ENCODE results near the gene SNRNP70.
A peak's percentile ranks its signal among the peaks of the same experiment; 100 is the strongest.
"Not testable (repeated sequence)": the region's sequence is repeated elsewhere in the genome, so short reads cannot be mapped to it uniquely, and the experiment has no call there.

Gene SNRNP70

DNA sequence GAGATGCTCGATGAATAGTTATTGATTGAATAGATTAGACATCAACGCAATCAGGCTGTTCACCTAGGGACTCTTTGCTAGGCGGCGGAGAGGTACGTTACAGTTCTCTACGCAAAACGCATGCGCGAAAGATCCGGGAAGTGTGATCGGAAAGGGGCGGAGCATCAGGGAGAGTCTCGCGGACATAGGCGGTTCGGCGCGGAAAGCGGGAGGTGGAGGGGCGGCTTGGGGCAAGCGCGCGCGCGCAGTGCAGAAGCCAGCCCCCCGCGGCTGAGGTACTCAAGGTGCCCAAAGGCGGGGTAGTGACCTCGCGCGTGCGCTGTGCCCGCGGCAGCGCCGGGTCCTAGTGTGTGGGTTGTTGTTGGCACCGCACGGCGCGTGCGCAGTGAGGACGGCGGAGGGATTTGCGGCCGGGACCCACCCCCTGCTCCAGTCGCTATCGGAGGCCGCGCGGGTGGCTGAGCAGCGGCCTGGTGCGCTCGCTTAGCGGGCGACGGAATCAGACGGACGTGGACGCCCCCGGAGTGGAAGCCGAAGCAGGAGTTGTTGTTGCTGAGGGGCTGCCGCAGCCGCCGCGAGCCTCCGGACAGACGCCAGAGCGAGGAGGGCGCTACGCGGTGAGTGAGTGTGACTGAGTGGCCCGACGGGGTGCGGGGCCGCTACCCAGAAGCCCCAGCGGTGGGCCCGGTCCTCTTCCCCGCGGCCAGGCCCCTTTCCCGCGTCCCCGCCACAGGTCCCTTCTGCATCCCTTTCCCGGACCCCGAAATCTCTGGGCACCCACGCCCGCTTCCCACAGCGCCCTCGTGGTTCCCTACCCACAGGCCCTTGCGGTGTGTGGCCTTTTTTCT lies at the start of gene SNRNP70:
SNRNP70 (plus strand) TSS at position 432 of the 848 bp plus-strand sequence. CDS start 964 bp downstream, outside the sequence.
- peak; percentile 100 for DNase-seq

GRCh38 chr19:49036815-49037214 lies 48.4 kb upstream of the SNRNP70 start, which contains the start of gene CGB1:
Gene CGB1 (minus strand): TSS chr19:49036895. CDS start chr19:49036711, 184 bp downstream.
- DNase-seq = peak; percentile 96 to 98

DNA sequence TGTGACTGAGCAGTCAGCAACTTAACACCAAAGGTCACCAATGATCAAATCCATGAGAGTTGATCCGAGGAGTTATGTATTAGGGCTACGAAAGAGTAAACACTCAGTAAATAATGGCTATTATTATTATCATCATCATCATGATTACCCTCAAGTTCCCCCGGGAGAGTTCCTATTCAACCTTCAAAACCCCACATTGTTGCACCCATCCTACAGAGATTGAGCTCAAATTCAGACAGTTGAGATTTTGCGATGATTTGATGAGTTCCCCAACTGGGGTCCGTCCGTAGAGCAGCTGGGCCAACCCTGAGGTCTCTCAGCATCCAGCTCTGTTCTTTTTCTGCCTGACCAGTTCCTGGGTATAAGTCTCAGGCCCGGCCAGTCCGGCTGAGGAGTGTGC lies 47.1 kb upstream of the SNRNP70 start:
- not testable (repeated sequence) for DNase-seq

GRCh38 chr19:49038557-49039276 lies 46.5 kb upstream of the SNRNP70 start:
- not testable (repeated sequence) for DNase-seq

DNA sequence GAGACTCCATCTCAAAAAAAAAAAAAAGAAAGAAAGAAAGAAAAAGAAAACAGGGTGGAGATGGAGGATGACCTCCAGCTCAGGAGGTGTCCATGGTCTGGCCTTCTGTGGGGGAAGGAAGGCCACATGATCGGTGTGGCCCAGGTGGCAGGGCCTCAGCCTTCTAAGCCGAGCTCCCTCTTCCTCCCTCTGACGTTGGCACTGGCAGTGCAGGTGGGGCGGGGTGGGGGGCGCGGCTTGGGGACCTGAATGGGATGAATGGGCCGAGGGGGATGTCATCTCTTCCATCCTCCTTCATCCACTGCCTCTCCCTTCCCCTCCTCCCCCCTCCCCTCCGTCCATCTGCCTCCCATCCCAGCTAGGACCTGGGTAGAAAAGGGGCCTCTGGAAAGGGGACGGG lies 45.5 kb upstream of the SNRNP70 start:
- DNase-seq = not testable (repeated sequence)

DNA sequence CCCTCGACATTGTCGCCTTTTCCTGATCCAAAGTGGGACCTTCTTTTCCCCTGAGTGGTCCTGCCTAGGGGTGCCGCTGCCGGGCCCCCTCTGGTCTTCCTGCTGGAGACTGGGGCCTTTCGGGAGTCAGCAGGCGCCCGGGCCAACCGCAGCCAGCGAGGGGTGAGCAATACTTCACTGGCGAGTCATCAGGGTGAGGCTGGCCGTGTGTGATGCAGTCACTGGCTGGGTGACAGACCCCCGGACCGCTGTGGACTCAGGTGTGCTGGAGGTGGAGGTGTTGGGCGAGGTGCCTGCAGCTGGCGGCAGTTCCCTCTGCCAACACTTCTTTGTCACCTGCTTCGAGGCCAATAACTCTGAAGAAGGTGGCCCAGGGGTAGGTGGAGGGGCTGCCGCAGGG lies 43.1 kb upstream of the SNRNP70 start:
- DNase-seq = no peak

DNA sequence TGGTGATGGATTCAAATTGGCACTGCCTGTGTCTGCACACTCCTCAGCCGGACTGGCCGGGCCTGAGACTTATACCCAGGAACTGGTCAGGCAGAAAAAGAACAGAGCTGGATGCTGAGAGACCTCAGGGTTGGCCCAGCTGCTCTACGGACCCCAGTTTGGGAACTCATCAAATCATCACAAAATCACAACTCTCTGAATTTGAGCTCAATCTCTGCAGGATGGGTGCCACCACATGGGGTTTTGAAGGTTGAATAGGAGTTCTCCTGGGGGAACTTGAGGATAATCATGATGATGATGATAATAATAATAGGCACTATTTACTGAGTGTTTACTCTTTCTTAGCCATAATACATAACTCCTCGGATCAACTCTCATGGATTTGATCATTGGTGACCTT lies 42.6 kb upstream of the SNRNP70 start:
- not testable (repeated sequence) for DNase-seq

DNA sequence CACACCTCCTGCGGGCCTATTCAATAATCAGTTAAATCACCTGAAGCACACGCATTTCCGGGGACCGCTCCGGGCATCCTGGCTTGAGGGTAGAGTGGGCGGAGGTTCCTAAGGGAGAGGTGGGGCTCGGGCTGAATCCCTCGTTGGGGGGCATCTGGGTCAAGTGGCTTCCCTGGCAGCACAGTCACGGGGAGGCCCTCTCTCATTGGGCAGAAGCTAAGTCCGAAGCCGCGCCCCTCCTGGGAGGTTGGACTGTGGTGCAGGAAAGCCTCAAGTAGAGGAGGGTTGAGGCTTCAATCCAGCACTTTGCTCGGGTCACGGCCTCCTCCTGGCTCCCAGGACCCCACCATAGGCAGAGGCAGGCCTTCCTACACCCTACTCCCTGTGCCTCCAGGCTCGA lies 41.7 kb upstream of the SNRNP70 start, which contains the start of gene CGB5:
CGB5 (plus strand) TSS at position 301 of the 400 bp plus-strand sequence. CDS start 362 bp downstream, outside the sequence.
- DNase-seq = not testable (repeated sequence)

DNA sequence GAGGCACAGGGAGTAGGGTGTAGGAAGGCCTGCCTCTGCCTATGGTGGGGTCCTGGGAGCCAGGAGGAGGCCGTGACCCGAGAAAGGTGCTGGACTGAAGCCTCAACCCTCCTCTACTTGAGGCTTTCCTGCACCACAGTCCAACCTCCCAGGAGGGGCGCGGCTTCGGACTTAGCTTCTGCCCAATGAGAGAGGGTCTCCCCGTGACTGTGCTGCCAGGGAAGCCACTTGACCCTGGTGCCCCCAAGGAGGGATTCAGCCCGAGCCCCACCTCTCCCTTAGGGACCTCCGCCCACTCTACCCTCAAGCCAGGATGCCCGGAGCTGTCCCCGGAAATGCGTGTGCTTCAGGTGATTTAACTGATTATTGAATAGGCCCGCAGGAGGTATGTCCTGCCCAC lies 36.2 kb upstream of the SNRNP70 start, which contains the start of gene CGB8:
CGB8 (minus strand) TSS at position 101 of the 400 bp plus-strand sequence. CDS start 372 bp downstream, outside the sequence.
- not testable (repeated sequence) for DNase-seq

DNA sequence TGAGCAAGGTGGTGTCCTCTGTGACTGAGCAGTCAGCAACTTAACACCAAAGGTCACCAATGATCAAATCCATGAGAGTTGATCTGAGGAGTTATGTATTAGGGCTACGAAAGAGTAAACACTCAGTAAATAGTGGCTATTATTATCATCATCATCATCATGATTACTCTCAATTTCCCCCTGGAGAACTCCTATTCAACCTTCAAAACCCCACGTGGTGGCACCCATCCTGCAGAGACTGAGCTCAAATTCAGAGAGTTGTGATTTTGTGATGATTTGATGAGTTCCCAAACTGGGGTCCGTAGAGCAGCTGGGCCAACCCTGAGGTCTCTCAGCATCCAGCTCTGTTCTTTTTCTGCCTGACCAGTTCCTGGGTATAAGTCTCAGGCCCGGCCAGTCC lies 35.4 kb upstream of the SNRNP70 start:
- not testable (repeated sequence) for DNase-seq

DNA sequence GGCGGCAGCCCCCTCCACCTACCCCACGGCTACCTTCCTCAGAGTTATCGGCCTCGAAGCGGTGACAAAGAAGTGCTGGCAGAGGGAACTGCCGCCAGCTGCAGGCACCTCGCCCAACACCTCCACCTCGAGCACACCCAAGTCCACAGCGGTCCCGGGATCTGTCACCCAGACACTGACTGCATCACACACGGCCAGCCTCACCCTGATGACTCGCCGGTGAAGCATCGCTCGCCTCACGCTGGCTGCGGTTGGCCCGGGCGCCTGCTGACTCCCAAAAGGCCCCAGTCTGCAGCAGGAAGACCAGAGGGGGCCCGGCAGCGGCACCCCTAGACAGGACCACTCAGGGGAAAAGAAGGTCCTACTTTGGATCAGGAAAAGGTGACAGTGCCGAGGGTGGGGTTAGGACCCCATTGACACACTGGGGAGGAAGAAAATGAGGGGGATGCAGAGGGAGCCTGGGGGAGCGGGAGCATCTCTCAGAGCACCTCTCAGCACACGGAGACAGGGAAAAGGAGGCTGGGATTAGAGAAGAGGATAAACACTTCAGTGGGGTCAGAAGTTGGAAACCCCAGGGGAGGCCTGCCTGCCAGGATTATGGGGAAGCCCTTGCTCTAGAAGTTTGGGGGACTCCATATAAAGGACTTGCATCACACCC lies 34.7 kb upstream of the SNRNP70 start:
- not testable (repeated sequence) for DNase-seq

- peak; percentile 50 to 81 for DNase-seq
Measured at GRCh38 chr19:49056101-49056901, 28.9 kb upstream of the SNRNP70 start.

- not testable (repeated sequence) for DNase-seq
Measured at GRCh38 chr19:49056902-49057596, 28.2 kb upstream of the SNRNP70 start.

DNA sequence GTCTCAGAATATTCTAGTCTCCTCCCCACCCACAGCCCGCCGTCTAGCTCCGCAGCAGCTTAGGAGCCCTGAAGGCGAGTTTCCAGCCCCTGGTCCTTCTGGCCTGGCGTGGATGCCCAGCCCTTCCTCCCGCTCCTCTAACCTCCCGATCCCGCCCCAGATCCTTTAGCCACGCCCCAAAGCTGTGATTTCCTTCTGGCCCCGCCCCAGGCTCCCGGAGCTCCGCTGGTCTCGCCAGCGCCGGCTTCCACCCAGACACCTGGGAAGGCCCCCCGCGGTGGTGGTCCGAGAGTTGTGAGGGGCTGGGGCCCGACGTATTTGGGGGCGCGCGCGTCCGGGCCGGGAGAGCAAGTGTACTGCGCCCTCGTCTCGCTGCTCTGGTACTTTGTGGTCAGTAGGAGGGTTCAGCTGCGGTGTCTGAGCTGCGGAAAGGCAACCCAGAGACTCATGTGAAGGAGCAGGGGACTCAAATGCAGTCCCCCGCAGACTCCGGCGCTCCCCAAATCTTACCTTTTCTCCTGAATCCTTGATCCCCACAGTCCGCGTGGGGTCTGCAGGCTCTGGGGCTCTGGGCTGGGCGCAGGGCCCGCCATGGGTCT lies 27.5 kb upstream of the SNRNP70 start, which contains the start of gene CGB7:
CGB7 (minus strand) TSS at position 114 of the 599 bp plus-strand sequence. CDS start 2,374 bp downstream, outside the sequence.
- DNase-seq = no peak

GRCh38 chr19:49058562-49058961 lies 26.7 kb upstream of the SNRNP70 start:
- DNase-seq = no peak

- DNase-seq = no peak
Measured at GRCh38 chr19:49059053-49059452, 26.2 kb upstream of the SNRNP70 start.

- DNase-seq = no peak
Measured at GRCh38 chr19:49061000-49061399, 24.3 kb upstream of the SNRNP70 start.

GRCh38 chr19:49061445-49061844 lies 23.8 kb upstream of the SNRNP70 start:
- DNase-seq = no peak

DNA sequence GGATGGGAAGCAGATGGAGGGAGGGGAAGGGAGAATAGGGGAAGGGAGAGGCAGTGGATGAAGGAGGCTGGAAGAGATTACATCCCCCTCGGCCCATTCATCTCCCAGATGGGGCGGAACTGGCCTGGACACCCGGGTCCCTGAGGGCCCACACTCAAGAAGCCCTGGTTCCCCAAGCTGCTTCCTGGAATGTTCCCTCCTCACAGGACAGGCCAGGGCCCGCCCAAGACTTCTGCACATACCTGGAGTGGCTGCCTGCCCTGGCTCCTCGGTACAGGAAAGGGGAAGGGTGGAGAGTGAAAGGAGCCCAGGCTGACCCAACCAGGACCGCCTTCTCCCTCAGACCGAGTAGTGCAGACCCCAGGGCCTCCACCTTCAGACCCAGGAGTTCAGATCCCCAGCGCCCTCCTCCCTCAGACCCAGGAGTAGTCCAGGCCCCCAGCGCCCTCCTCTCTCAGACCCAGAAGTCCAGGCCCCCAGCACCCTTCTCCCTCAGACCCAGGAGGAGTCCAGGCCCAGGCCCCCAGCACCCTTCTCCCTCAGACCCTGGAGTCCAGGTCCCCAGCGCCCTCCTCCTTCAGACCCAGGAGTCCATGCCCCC lies 21.1 kb upstream of the SNRNP70 start:
- no peak for DNase-seq
